DMS153 treated with DMSO at 0.1 percent for 48 hours (cell line): ENCODE measurements around the gene IPO9.
"Not testable (repeated sequence)": the region's sequence is repeated elsewhere in the genome, so short reads cannot be mapped to it uniquely, and the experiment has no call there.

ENCODE experiments used
- DNase-seq: peaks from one replicate; lab custom pipeline; 2025; ENCODE audit not compliant: unreplicated experiment; lab: John Stamatoyannopoulos, UW

Gene IPO9

GRCh38 chr1:201900476-201900875 lies 71.5 kb downstream of the IPO9 start:
- DNase-seq: no peak

- DNase-seq: not testable (repeated sequence)
Observed at GRCh38 chr1:201901036-201901435, 72.1 kb downstream of the IPO9 start.

- no peak for DNase-seq
Observed at GRCh38 chr1:201902198-201902597, 73.2 kb downstream of the IPO9 start.

- no peak for DNase-seq
Observed at GRCh38 chr1:201903135-201903534, 74.2 kb downstream of the IPO9 start.

GRCh38 chr1:201904579-201904978 lies 75.6 kb downstream of the IPO9 start:
- no peak for DNase-seq

- no peak for DNase-seq
Observed at GRCh38 chr1:201905234-201905890, 76.4 kb downstream of the IPO9 start.

- DNase-seq: no peak
Observed at GRCh38 chr1:201906336-201906735, 77.4 kb downstream of the IPO9 start.

- DNase-seq: no peak
Observed at GRCh38 chr1:201907621-201908020, 78.7 kb downstream of the IPO9 start.

GRCh38 chr1:201911826-201912571 lies 83.0 kb downstream of the IPO9 start:
- DNase-seq: no peak

GRCh38 chr1:201912832-201913231 lies 83.9 kb downstream of the IPO9 start:
- no peak for DNase-seq

GRCh38 chr1:201914456-201915235 lies 85.7 kb downstream of the IPO9 start:
- no peak for DNase-seq

GRCh38 chr1:201916649-201917249 lies 87.8 kb downstream of the IPO9 start:
- DNase-seq: no peak

GRCh38 chr1:201917362-201918033 lies 88.5 kb downstream of the IPO9 start:
- DNase-seq: no peak

- no peak for DNase-seq
Observed at GRCh38 chr1:201918343-201918742, 89.4 kb downstream of the IPO9 start.

- DNase-seq: no peak
Observed at GRCh38 chr1:201921952-201922558, 93.1 kb downstream of the IPO9 start.

- DNase-seq: no peak
Observed at GRCh38 chr1:201925301-201925567, 96.3 kb downstream of the IPO9 start.

- no peak for DNase-seq
Observed at GRCh38 chr1:201925981-201926645, 97.2 kb downstream of the IPO9 start.

- DNase-seq: no peak
Observed at GRCh38 chr1:201928266-201928665, 99.3 kb downstream of the IPO9 start.

- DNase-seq: no peak
Observed at GRCh38 chr1:201930137-201930536, 101.2 kb downstream of the IPO9 start.

- DNase-seq: no peak
Observed at GRCh38 chr1:201930803-201931202, 101.8 kb downstream of the IPO9 start.
